Stimulated activated effector memory CD8-positive, alpha-beta T cell treated with anti-CD3 and anti-CD28 coated beads, Interleukin-12 subunit alpha, Interleukin-12 subunit beta, amount 100 ng/mL, for 72 hours (primary cell): ENCODE measurements around the gene PPM1D.
A peak's percentile ranks its signal among the peaks of the same experiment; 100 is the strongest.
"Not testable (repeated sequence)": the region's sequence is repeated elsewhere in the genome, so short reads cannot be mapped to it uniquely, and the experiment has no call there.

Experiments used
- ATAC-seq: fragments of 150-1000 bp; cut with Tn5 transposase; 2 replicates; pipeline ENCODE4 v1.10.0; 2021
- DNase-seq, 2 donors: peaks; one replicate each; pipeline ENCODE4 v3.0.0; 2021 to 2022; ENCODE audit warnings: low spot score in 2 of 2
- H3K27ac Mint-ChIP-seq: one replicate; pipeline ENCODE4 v1.8.0; 2022; ENCODE audit warnings: mild to moderate bottlenecking, mixed read lengths
- H3K36me3 Mint-ChIP-seq: one replicate; pipeline ENCODE4 v1.8.0; 2022; ENCODE audit warnings: mild to moderate bottlenecking, mixed read lengths
- H3K4me1 Mint-ChIP-seq: one replicate; pipeline ENCODE4 v1.8.0; 2022; ENCODE audit warnings: mixed read lengths
- H3K4me3 Mint-ChIP-seq: one replicate; pipeline ENCODE4 v1.8.0; 2022; ENCODE audit warnings: mild to moderate bottlenecking, mixed read lengths
- H3K9me3 Mint-ChIP-seq: one replicate; pipeline ENCODE4 v1.8.0; 2022; ENCODE audit warnings: mixed read lengths

PPM1D gene

DNA sequence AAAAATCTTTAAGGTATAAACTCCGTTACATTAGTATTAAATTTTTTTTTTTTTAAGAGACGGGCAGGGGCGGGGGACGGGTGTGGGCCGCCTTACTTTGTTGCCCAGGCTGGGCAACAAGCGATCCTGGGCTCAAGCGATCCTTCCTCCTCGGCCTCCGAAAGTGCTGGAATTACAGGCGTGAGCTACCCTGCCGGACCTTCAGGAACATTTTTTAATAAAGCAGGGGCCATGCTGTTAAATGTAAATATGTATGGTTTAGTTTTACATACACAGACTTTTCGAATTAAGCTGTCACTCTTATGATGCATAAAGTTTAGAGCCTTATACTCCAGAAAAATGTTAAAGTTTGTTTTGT is 2.4 kb downstream of the PPM1D start:
- H3K4me3 Mint-ChIP-seq = peak overlapping the region; percentile 92
- ATAC-seq = no peak
- H3K36me3 Mint-ChIP-seq = peaks cover 20% of the 10 kb centered on the region
- peak overlapping the region; percentile 96 for H3K27ac Mint-ChIP-seq
- H3K9me3 Mint-ChIP-seq = no peaks in the 10 kb centered on the region
- no peak for DNase-seq
- peaks cover 52% of the 10 kb centered on the region for H3K4me1 Mint-ChIP-seq

DNA sequence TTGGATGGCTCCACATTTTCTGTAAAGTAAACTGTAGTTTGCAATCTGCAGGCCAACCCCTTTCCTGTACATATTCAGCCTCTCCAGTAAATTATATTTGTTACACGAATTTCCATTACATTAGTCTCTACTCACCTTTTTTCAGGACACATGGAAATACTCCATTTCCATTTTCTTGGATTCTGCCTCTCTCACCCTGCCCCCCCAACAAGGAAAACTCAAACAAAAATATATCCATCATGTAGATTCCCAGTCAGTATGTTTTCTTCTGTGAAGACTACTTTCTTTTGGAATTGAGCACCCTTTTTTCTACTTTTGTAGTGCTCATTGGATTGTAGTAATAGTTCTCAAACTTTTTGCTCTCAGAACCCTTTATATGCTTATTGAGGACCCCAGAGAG is 2.9 kb downstream of the PPM1D start:
- H3K4me1 Mint-ChIP-seq = peaks cover 56% of the 10 kb centered on the region
- H3K9me3 Mint-ChIP-seq = no peaks in the 10 kb centered on the region
- H3K36me3 Mint-ChIP-seq = peaks cover 20% of the 10 kb centered on the region
- H3K4me3 Mint-ChIP-seq = peak overlapping the region; percentile 92
- no peak for DNase-seq
- ATAC-seq = no peak
- no peak overlapping the region for H3K27ac Mint-ChIP-seq

DNA sequence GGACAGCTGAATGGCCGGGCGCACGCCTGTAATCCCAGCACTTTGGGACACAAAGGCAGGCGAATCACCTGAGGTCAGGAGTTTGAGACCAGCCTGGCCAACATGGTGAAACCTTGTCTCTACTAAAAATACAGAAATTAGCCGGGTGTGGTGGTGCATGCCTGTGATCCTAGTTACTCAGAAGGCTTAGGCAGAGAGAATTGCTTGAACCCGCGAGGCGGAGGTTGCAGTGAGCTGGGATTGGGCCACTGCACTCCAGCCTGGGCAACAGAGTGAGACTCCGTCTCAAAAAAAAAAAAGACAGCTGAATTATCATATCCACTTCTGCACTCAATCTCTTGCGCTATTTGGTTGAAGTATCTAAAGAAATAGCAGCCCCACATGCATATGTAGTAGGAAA is 3.5 kb downstream of the PPM1D start:
- not testable (repeated sequence) for DNase-seq, H3K9me3 Mint-ChIP-seq, H3K27ac Mint-ChIP-seq, H3K4me3 Mint-ChIP-seq, ATAC-seq
- Mint-ChIP-seq H3K4me1 (peaks cover 50% of the 10 kb centered on the region), H3K36me3 (peaks cover 20% of the 10 kb centered on the region)

GRCh38 chr17:60604686-60605334 is 4.8 kb downstream of the PPM1D start:
- Mint-ChIP-seq H3K4me3 (no peak overlapping the region), H3K36me3 (peaks cover 16% of the 10 kb centered on the region), H3K9me3 (no peaks in the 10 kb centered on the region), H3K4me1 (peaks cover 40% of the 10 kb centered on the region), H3K27ac (no peak overlapping the region)
- no peak for DNase-seq
- ATAC-seq = no peak

DNA sequence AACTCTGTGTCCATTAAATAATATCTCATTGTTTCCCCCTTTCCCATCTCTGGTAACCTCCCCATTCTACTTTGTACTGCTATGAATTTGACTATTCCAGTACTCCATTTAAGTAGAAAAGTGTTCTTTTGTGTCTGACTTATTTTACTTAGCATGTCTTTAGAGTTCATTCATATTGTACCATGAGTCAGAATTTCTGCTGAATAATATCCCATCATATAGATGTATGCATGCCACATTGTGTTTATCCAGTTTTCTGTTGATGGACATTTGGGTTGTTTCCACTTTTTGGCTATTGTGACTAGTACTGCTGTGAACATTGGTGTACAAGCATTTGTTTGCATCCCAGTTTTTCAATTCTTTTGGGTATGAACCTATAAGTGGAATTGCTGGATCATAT is 6.0 kb downstream of the PPM1D start:
- ATAC-seq (peak; percentile 75), DNase-seq (no peak)
- no peaks in the 10 kb centered on the region for H3K9me3 Mint-ChIP-seq
- peaks cover 39% of the 10 kb centered on the region for H3K4me1 Mint-ChIP-seq
- H3K27ac Mint-ChIP-seq = no peak overlapping the region
- H3K36me3 Mint-ChIP-seq = peaks cover 12% of the 10 kb centered on the region
- H3K4me3 Mint-ChIP-seq = no peak overlapping the region

DNA sequence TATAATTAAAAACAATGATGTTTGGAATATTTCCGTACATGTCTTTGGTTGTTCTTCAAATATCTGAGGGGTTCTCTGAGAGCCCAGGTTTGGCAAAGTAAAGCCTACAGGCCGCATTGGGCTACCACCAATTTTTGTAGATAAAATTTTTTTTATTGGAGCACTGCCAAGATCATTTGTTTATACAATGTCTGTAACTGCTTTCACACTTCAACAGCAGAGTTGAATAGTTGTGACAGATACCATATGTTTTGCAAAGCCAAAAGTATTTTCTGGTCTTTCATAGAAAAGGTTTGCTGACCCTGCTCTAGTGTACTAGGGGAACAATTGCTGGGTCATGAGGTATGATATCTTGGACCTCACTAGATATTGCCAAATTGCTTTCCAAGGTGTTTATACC is 10.5 kb downstream of the PPM1D start:
- Mint-ChIP-seq H3K27ac (no peak overlapping the region), H3K9me3 (no peaks in the 10 kb centered on the region), H3K36me3 (no peaks in the 10 kb centered on the region), H3K4me3 (no peak overlapping the region), H3K4me1 (peaks cover 14% of the 10 kb centered on the region)
- DNase-seq (no peak), ATAC-seq (no peak)

GRCh38 chr17:60611321-60611720 is 11.3 kb downstream of the PPM1D start:
- not testable (repeated sequence) for H3K27ac Mint-ChIP-seq, ATAC-seq, H3K9me3 Mint-ChIP-seq, DNase-seq, H3K36me3 Mint-ChIP-seq, H3K4me3 Mint-ChIP-seq, H3K4me1 Mint-ChIP-seq

DNA sequence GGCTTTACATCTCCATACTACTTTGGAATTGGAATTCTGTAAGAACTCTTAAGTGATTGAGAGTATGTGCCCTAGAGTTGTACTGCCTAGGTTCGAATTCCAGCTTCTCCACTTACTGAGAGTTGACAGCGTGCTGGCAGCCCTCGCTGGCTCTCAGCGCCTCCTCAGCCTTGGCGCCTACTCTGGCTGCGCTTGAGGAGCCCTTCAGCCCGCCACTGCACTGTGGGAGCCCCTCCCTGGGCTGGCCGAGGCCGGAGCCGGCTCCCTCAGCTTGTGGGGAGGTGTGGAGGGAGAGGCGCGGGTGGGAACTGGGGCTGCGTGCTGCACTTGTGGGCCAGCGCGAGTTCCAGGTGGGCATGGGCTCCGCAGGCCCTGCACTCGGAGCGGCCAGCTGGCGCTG is 13.3 kb downstream of the PPM1D start:
- H3K4me1 Mint-ChIP-seq = peaks cover 6% of the 10 kb centered on the region
- no peaks in the 10 kb centered on the region for H3K9me3 Mint-ChIP-seq
- no peak overlapping the region for H3K4me3 Mint-ChIP-seq
- no peak overlapping the region for H3K27ac Mint-ChIP-seq
- no peak for ATAC-seq
- H3K36me3 Mint-ChIP-seq = peaks cover 12% of the 10 kb centered on the region
- no peak for DNase-seq

- peaks cover 12% of the 10 kb centered on the region for H3K36me3 Mint-ChIP-seq
- not testable (repeated sequence) for ATAC-seq, H3K27ac Mint-ChIP-seq, DNase-seq, H3K4me3 Mint-ChIP-seq, H3K9me3 Mint-ChIP-seq
- H3K4me1 Mint-ChIP-seq = peaks cover 11% of the 10 kb centered on the region
Observed at GRCh38 chr17:60613796-60614195, 13.8 kb downstream of the PPM1D start.

DNA sequence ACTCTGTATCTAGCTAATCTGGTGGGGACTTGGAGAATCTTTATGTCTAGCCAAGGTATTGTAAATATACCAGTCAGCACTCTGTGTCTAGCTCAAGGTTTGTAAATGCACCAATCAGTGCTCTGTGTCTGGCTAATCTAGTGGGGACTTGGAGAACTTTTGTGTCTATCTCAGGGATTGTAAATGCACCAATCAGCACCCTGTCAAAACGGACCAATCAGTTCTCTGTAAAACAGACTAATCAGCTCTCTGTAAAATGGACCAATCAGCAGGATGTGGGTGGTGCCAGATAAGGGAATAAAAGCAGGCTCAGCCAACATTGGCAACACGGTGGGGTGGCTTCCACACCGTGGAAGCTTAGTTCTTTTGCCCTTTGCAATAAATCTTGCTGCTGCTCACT is 14.3 kb downstream of the PPM1D start:
- peaks cover 15% of the 10 kb centered on the region for H3K4me1 Mint-ChIP-seq
- not testable (repeated sequence) for DNase-seq, ATAC-seq, H3K27ac Mint-ChIP-seq, H3K9me3 Mint-ChIP-seq, H3K4me3 Mint-ChIP-seq
- peaks cover 12% of the 10 kb centered on the region for H3K36me3 Mint-ChIP-seq

DNA sequence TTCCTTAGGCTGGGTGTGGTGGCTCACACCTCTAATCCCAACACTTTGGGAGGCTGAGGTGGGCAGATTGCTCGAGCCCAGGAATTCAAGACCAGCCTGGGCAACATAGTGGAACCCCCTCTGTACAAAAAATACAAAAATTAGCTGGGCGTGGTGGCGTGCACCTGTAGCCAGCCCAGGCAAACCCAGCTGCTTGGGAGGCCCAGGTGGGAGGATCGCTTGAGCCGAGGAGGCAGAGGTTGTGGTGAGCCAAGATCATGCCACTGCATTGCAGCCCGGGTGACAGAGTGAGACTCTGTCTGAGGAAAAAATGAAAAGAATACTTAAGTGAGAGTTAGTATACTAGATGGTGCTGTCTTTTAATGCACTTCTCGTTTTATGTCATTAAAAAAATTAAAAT is 15.1 kb downstream of the PPM1D start:
- Mint-ChIP-seq H3K27ac (no peak overlapping the region), H3K36me3 (peaks cover 18% of the 10 kb centered on the region), H3K4me3 (no peak overlapping the region), H3K4me1 (peaks cover 21% of the 10 kb centered on the region), H3K9me3 (no peaks in the 10 kb centered on the region)
- DNase-seq (no peak), ATAC-seq (no peak)

DNA sequence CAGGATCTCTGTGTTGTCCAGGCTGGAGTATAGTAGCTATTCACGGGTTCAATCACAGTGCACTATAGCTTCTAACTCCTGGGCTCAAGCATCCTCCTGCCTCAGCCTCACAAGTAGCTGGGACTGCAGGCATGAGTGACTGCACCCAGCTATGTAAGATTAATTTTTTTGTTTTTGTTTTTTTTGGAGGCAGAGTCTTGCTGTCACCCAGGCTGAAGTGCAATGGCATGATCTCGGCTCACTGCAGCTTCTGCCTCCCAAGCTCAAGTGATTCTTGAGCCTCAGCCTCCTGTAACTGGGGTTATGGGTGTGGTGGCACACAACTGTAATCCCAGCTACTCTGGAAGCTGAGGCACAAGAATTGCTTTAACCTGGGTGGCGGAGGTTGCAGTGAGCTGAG is 15.8 kb downstream of the PPM1D start:
- no peak for ATAC-seq
- Mint-ChIP-seq H3K9me3 (no peaks in the 10 kb centered on the region), H3K4me1 (peaks cover 21% of the 10 kb centered on the region)

GRCh38 chr17:60618080-60618479 is 18.1 kb downstream of the PPM1D start:
- H3K4me1 Mint-ChIP-seq = peaks cover 27% of the 10 kb centered on the region
- DNase-seq (no peak), ATAC-seq (no peak)
- no peaks in the 10 kb centered on the region for H3K9me3 Mint-ChIP-seq
- H3K36me3 Mint-ChIP-seq = peaks cover 18% of the 10 kb centered on the region
- peak overlapping the region; percentile 35 for H3K27ac Mint-ChIP-seq
- no peak overlapping the region for H3K4me3 Mint-ChIP-seq

More for the DNA sequence above, 15.8 kb downstream of the PPM1D start:
- Mint-ChIP-seq H3K4me3 (no peak overlapping the region), H3K27ac (no peak overlapping the region), H3K36me3 (peaks cover 18% of the 10 kb centered on the region)
- DNase-seq = no peak

DNA sequence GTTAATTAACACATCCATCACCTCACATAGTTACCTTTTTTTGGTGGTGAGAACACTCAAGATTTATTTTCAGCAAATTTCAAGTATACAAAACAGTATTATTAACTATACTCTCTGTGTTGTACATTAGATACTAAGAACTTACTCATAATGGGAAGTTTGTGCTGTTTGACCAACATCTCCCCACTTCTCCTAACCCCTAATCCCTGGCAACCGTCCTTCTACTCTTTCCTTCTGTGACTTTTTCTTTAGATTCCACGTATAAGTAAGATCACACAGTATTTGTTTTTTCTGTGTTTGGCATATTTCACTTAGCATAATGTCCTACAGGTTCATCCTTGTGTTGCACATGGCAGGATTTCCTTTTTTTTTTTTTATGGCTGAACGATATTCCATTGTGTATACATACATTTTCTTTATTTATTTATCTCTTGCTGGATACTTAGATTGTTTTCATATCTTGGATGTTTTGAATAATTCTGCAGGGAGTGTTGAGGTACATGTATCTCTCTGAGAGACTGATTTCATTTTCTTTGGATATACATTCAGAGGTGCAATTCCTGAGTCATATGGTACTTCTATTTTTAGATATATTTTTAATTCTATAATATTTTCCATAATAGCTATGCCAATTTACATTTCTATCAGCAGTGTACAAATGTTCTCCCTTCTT is 19.0 kb downstream of the PPM1D start:
- Mint-ChIP-seq H3K4me3 (no peak overlapping the region), H3K4me1 (peaks cover 32% of the 10 kb centered on the region), H3K36me3 (peaks cover 25% of the 10 kb centered on the region), H3K27ac (peak overlapping the region; percentile 35), H3K9me3 (no peaks in the 10 kb centered on the region)
- ATAC-seq = no peak
- no peak for DNase-seq

DNA sequence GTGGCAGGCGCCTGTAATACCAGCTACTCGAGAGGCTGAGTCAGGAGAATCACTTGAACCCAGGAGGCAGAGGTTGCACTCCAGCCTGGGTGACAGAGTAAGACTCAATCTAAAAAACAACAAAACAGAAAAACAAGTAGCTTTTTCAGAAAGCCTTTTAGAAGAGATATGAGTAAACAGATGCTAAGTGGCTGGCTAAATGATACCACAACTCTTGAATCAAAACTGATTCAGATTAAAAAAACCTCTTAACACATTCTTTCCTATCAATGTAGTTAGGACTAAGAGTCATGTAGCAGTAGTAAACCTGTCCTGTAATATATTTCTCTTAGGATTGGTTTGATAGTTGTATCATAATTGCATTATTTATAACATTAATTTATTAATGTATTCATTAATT is 23.0 kb downstream of the PPM1D start:
- ATAC-seq (peak; percentile 73), DNase-seq (no peak)
- H3K4me3 Mint-ChIP-seq = no peak overlapping the region
- H3K9me3 Mint-ChIP-seq = no peaks in the 10 kb centered on the region
- H3K36me3 Mint-ChIP-seq = peaks cover 53% of the 10 kb centered on the region
- peaks cover 28% of the 10 kb centered on the region for H3K4me1 Mint-ChIP-seq
- H3K27ac Mint-ChIP-seq = no peak overlapping the region

GRCh38 chr17:60623415-60623814 is 23.4 kb downstream of the PPM1D start:
- H3K27ac Mint-ChIP-seq = no peak overlapping the region
- peaks cover 25% of the 10 kb centered on the region for H3K4me1 Mint-ChIP-seq
- DNase-seq = no peak
- no peak for ATAC-seq
- peaks cover 57% of the 10 kb centered on the region for H3K36me3 Mint-ChIP-seq
- no peak overlapping the region for H3K4me3 Mint-ChIP-seq
- H3K9me3 Mint-ChIP-seq = no peaks in the 10 kb centered on the region
